Umbilical cord (tissue), 2 donors: ENCODE data around the gene MTHFS. TPM values are rescaled to one million over a fixed set of nuclear protein-coding genes. Genes with fewer than 3 reads are reported as not detected.

Source experiments
- DNase-seq: peaks from one replicate; pipeline ENCODE4 v3.0.0-alpha.2; 2015; ENCODE audit warnings: low spot score
- total RNA-seq: library from RNA; depleted of rRNA; stranded (reverse); fragments of >200 nt; gene quantifications from one replicate; pipeline ENCODE4 v1.2.3, GENCODE V29; 2014; ENCODE audit warnings: low replicate concordance; ENCODE audit not compliant: insufficient read depth

MTHFS gene
- total RNA-seq, 1 donor from 2014 or later: 15.4 TPM

GRCh38 chr15:79875213-79875612 lies 21.6 kb downstream of the MTHFS start:
- no peak for DNase-seq

GRCh38 chr15:79874242-79874641 lies 22.6 kb downstream of the MTHFS start:
- no peak for DNase-seq

GRCh38 chr15:79872358-79873017 lies 24.3 kb downstream of the MTHFS start:
- no peak for DNase-seq

GRCh38 chr15:79868554-79868953 lies 28.3 kb downstream of the MTHFS start:
- no peak for DNase-seq

GRCh38 chr15:79863886-79864285 lies 32.9 kb downstream of the MTHFS start:
- no peak for DNase-seq

- DNase-seq: no peak
Observed at GRCh38 chr15:79862191-79862590, 34.6 kb downstream of the MTHFS start.

- no peak for DNase-seq
Observed at GRCh38 chr15:79860661-79861060, 36.2 kb downstream of the MTHFS start.

- no peak for DNase-seq
Observed at GRCh38 chr15:79858469-79858868, 38.3 kb downstream of the MTHFS start.

- DNase-seq: peak; percentile 87
Observed at GRCh38 chr15:79853492-79854328, 43.1 kb downstream of the MTHFS start.

- no peak for DNase-seq
Observed at GRCh38 chr15:79849789-79850188, 47.0 kb downstream of the MTHFS start.

- no peak for DNase-seq
Observed at GRCh38 chr15:79846539-79846938, 50.3 kb downstream of the MTHFS start.

GRCh38 chr15:79844221-79844620 lies 52.6 kb downstream of the MTHFS start:
- no peak for DNase-seq

- no peak for DNase-seq
Observed at GRCh38 chr15:79837846-79838245, 59.0 kb downstream of the MTHFS start.

GRCh38 chr15:79834495-79834894 lies 62.3 kb downstream of the MTHFS start:
- DNase-seq: no peak

GRCh38 chr15:79832367-79833120 lies 64.3 kb downstream of the MTHFS start:
- DNase-seq: no peak

GRCh38 chr15:79831604-79832003 lies 65.2 kb downstream of the MTHFS start:
- no peak for DNase-seq

- DNase-seq: no peak
Observed at GRCh38 chr15:79829950-79830349, 66.9 kb downstream of the MTHFS start.

GRCh38 chr15:79828447-79828846 lies 68.4 kb downstream of the MTHFS start:
- no peak for DNase-seq

GRCh38 chr15:79826800-79827199 lies 70.0 kb downstream of the MTHFS start:
- DNase-seq: no peak

- no peak for DNase-seq
Observed at GRCh38 chr15:79824136-79824701, 72.6 kb downstream of the MTHFS start.

- DNase-seq: no peak
Observed at GRCh38 chr15:79820820-79821219, 76.0 kb downstream of the MTHFS start.

GRCh38 chr15:79820176-79820575 lies 76.6 kb downstream of the MTHFS start:
- DNase-seq: no peak
